H9 (cell line): ENCODE results near the gene RSBN1L. TPM values are rescaled to one million over a fixed set of nuclear protein-coding genes. Genes with fewer than 3 reads are reported as not detected.

Source experiments
- DNase-seq: peaks from one replicate; pipeline ENCODE4 v3.0.0-alpha.2; 2017
- H2AFZ ChIP-seq: one replicate; pipeline ENCODE4 v1.6.1; 2013; ENCODE audit warnings: mild to moderate bottlenecking, low read length, control low read depth, moderate library complexity
- H2AK5ac ChIP-seq: 2 replicates; pipeline ENCODE4 v1.6.1; 2013; ENCODE audit warnings: low read length, control low read depth, mixed read lengths; ENCODE audit not compliant: insufficient read length
- H2BK120ac ChIP-seq: one replicate; pipeline ENCODE4 v1.6.1; 2013; ENCODE audit warnings: low read depth, mild to moderate bottlenecking, low read length, control low read depth, inconsistent platforms; ENCODE audit not compliant: poor library complexity, severe bottlenecking
- H2BK12ac ChIP-seq: 2 replicates; pipeline ENCODE4 v1.6.1; 2013; ENCODE audit warnings: low read length, control low read depth, mixed read lengths, low read depth; ENCODE audit not compliant: insufficient read length
- H2BK15ac ChIP-seq: 2 replicates; pipeline ENCODE4 v1.6.1; 2013; ENCODE audit warnings: low read depth, low read length, control low read depth
- H2BK20ac ChIP-seq: one replicate; pipeline ENCODE4 v1.6.1; 2013; ENCODE audit warnings: low read depth, mild to moderate bottlenecking, low read length, control low read depth, inconsistent platforms; ENCODE audit not compliant: poor library complexity, severe bottlenecking
- H2BK5ac ChIP-seq: 2 replicates; pipeline ENCODE4 v1.6.1; 2013; ENCODE audit warnings: low read length, control low read depth, mixed read lengths; ENCODE audit not compliant: insufficient read length
- H3K14ac ChIP-seq: 2 replicates; pipeline ENCODE4 v1.6.1; 2013; ENCODE audit warnings: low read length, control low read depth; ENCODE audit not compliant: insufficient read depth
- H3K18ac ChIP-seq: 2 replicates; pipeline ENCODE4 v1.6.1; 2013; ENCODE audit warnings: low read depth, mild to moderate bottlenecking, mixed read lengths, low read length, control low read depth; ENCODE audit not compliant: insufficient read length
- H3K23ac ChIP-seq: 2 replicates; pipeline ENCODE4 v1.6.1; 2013; ENCODE audit warnings: low read length, control low read depth, mixed read lengths, low read depth; ENCODE audit not compliant: insufficient read length
- H3K23me2 ChIP-seq: 2 replicates; pipeline ENCODE4 v1.6.1; 2013; ENCODE audit warnings: low read depth, mild to moderate bottlenecking, mixed read lengths, low read length, control low read depth; ENCODE audit not compliant: insufficient read length, poor library complexity, severe bottlenecking
- H3K27ac ChIP-seq: 2 replicates; pipeline ENCODE4 v1.5.1; 2013; ENCODE audit warnings: low read length, control low read depth, mixed read lengths, low read depth; ENCODE audit not compliant: insufficient read length
- H3K27me3 ChIP-seq: 2 replicates; pipeline ENCODE4 v1.6.1; 2013; ENCODE audit warnings: low read length, control low read depth, inconsistent platforms; ENCODE audit not compliant: insufficient read depth
- H3K4ac ChIP-seq: 2 replicates; pipeline ENCODE4 v1.6.1; 2013; ENCODE audit warnings: low read depth, mild to moderate bottlenecking, control low read depth, inconsistent platforms, low read length, moderate library complexity
- H3K4me1 ChIP-seq: 2 replicates; pipeline ENCODE4 v1.6.1; 2013; ENCODE audit warnings: low read length, control low read depth, inconsistent platforms; ENCODE audit not compliant: insufficient read depth
- H3K4me2 ChIP-seq: 2 replicates; pipeline ENCODE4 v1.6.1; 2013; ENCODE audit warnings: low read length, control low read depth, mixed read lengths; ENCODE audit not compliant: insufficient read length, insufficient read depth
- H3K56ac ChIP-seq: 2 replicates; pipeline ENCODE4 v1.6.1; 2013; ENCODE audit warnings: low read depth, mild to moderate bottlenecking, mixed read lengths, low read length, control low read depth; ENCODE audit not compliant: insufficient read length
- H3K79me1 ChIP-seq: 2 replicates; pipeline ENCODE4 v1.6.1; 2013; ENCODE audit warnings: low read depth, mild to moderate bottlenecking, moderate library complexity, low read length, control low read depth, inconsistent platforms; ENCODE audit not compliant: insufficient read depth, poor library complexity, severe bottlenecking
- H3K79me2 ChIP-seq: 2 replicates; pipeline ENCODE4 v1.6.1; 2013; ENCODE audit warnings: low read length, control low read depth, inconsistent platforms; ENCODE audit not compliant: insufficient read depth
- H3K9ac ChIP-seq: 2 replicates; pipeline ENCODE4 v1.6.1; 2013; ENCODE audit warnings: low read length, control low read depth, mixed read lengths; ENCODE audit not compliant: insufficient read length; ENCODE audit errors: extremely low read depth
- H3K9me3 ChIP-seq: one replicate; pipeline ENCODE4 v1.6.1; 2013; ENCODE audit warnings: low read depth, low read length, inconsistent platforms; ENCODE audit not compliant: control insufficient read depth
- H3T11ph ChIP-seq: one replicate; pipeline ENCODE4 v1.6.1; 2013; ENCODE audit warnings: mild to moderate bottlenecking, low read length, control low read depth, inconsistent platforms
- H4K20me1 ChIP-seq: one replicate; pipeline ENCODE4 v1.6.1; 2013; ENCODE audit not compliant: control insufficient read depth, insufficient read length, insufficient read depth
- H4K5ac ChIP-seq: 2 replicates; pipeline ENCODE4 v1.6.1; 2013; ENCODE audit warnings: low read depth, mild to moderate bottlenecking, mixed read lengths, low read length, control low read depth; ENCODE audit not compliant: insufficient read length
- H4K8ac ChIP-seq: replicated peaks from 2 replicates; pipeline ENCODE4 v1.6.1; 2013; ENCODE audit warnings: low read length, control low read depth, mixed read lengths, low read depth; ENCODE audit not compliant: insufficient read length
- H4K91ac ChIP-seq: 2 replicates; pipeline ENCODE4 v1.6.1; 2013; ENCODE audit warnings: low read depth, mild to moderate bottlenecking, moderate library complexity, mixed read lengths, low read length, control low read depth; ENCODE audit not compliant: insufficient read length
- H3K27ac Mint-ChIP-seq, 3 experiments: 2 replicates in 2 of 3; 3 replicates in 1 of 3; pipeline ENCODE4 v1.8.0; 2020 to 2021; ENCODE audit warnings: mixed read lengths in 3 of 3, mild to moderate bottlenecking in 1 of 3, moderate library complexity in 1 of 3
- H3K27me3 Mint-ChIP-seq: 2 replicates; pipeline ENCODE4 v1.8.0; 2021; ENCODE audit warnings: low read depth, mild to moderate bottlenecking, moderate library complexity, mixed read lengths
- H3K36me3 Mint-ChIP-seq, 3 experiments: 2 replicates in 2 of 3; 3 replicates in 1 of 3; pipeline ENCODE4 v1.8.0; 2020 to 2021; ENCODE audit warnings: low read depth in 3 of 3, mixed read lengths in 3 of 3; ENCODE audit not compliant: insufficient read depth in 1 of 3
- H3K4me1 Mint-ChIP-seq, 2 experiments: 2 replicates each; pipeline ENCODE4 v1.8.0; 2020; ENCODE audit warnings: mixed read lengths in 2 of 2
- H3K4me3 Mint-ChIP-seq, 2 experiments: 2 replicates in 1 of 2; 3 replicates in 1 of 2; pipeline ENCODE4 v1.8.0; 2020 to 2021; ENCODE audit warnings: mild to moderate bottlenecking in 2 of 2, mixed read lengths in 2 of 2, moderate library complexity in 1 of 2
- H3K9me3 Mint-ChIP-seq, 2 experiments: 2 replicates in 1 of 2; 3 replicates in 1 of 2; pipeline ENCODE4 v1.8.0; 2020; ENCODE audit warnings: mild to moderate bottlenecking in 2 of 2, mixed read lengths in 2 of 2, moderate library complexity in 1 of 2
- CTCF ChIP-seq: fragments of 200-600 bp; sonication (generic); conservative IDR thresholded peaks from 3 replicates; pipeline ENCODE4 v1.8.0; 2021; ENCODE audit warnings: antibody characterized with exemption, mild to moderate bottlenecking
- WGBS: extraction: QIAGEN DNeasy Blood & Tissue Kit; methylation state at CpG from one replicate; pipeline ENCODE4 v1.1.7; 2013; ENCODE audit warnings: missing lambda C conversion rate, low lambda C conversion rate, mixed read lengths; ENCODE audit not compliant: insufficient read length; ENCODE audit errors: extremely low coverage; 5-methylcytosine and 5-hydroxymethylcytosine counted together
- total RNA-seq: library from RNA; stranded (reverse); gene quantifications from 2 replicates; pipeline ENCODE4 v1.2.1, GENCODE V29; 2021

Gene RSBN1L
- total RNA-seq, 1 experiment from 2014 or later = 20.6 TPM

GRCh38 chr7:77826300-77826699 is 130.0 kb downstream of the RSBN1L start:
- Histone ChIP-seq H3K56ac (no peak overlapping the region), H3K9ac (no peak overlapping the region), H2BK120ac (no peak overlapping the region), H3K79me1 (no peaks in the 10 kb centered on the region), H3K23me2 (no peaks in the 10 kb centered on the region), H2BK15ac (no peak overlapping the region), H4K5ac (no peak overlapping the region), H2AK5ac (no peak overlapping the region), H2BK12ac (no peak overlapping the region), H3K18ac (no peak overlapping the region), H3K14ac (no peak overlapping the region), H4K8ac (no peak overlapping the region), H3T11ph (no peak overlapping the region), H3K9me3 (no peaks in the 10 kb centered on the region), H2AFZ (no peak overlapping the region), H3K4me1 (no peaks in the 10 kb centered on the region), H3K23ac (no peak overlapping the region), H3K27ac (no peak overlapping the region), H2BK5ac (no peak overlapping the region), H3K4ac (no peak overlapping the region), H3K4me2 (no peak overlapping the region), H3K79me2 (peaks cover 4% of the 10 kb centered on the region; the same call in 1 of the 2 replicates), H4K20me1 (no peaks in the 10 kb centered on the region), H2BK20ac (no peak overlapping the region), H3K27me3 (no peaks in the 10 kb centered on the region), H4K91ac (no peak overlapping the region)
- Mint-ChIP-seq H3K4me1 (peaks cover 5 to 9% of the 10 kb centered on the region in 2 experiments; a peak in 3 of 4 replicates), H3K9me3 (peaks cover 5 to 17% of the 10 kb centered on the region in 2 experiments), H3K4me3 (no peak overlapping the region), H3K27me3 (peaks cover 1% of the 10 kb centered on the region; the same call in 1 of the 2 replicates), H3K36me3 (peaks cover 5 to 14% (median 9%) of the 10 kb centered on the region in 3 experiments), H3K27ac (no peak overlapping the region)
- no peak for DNase-seq
- no CpG with 5 or more reads among the region's 2 CpGs for WGBS
- no peak for TF ChIP-seq CTCF
